ENCODE measurements around the gene UMAD1. TPM values are rescaled to one million over a fixed set of nuclear protein-coding genes. Genes with fewer than 3 reads are reported as not detected.

Gene UMAD1
- total RNA-seq, 1 donor from 2014 or later, result 13.9 TPM

GRCh38 chr7:7918736-7919448, 278.3 kb downstream of the UMAD1 start:
- ATAC-seq (ENCODE audit: low read depth) (no peak), DNase-seq (no peak)
- ChIA-PET POLR2A (interaction anchor here (0.6 to 2.3 kb wide), 7 partner anchors 24 to 737 kb away, joined by 3 to 19 read pairs (median 6); partner anchors contain the start of genes C1GALT1 and GLCCI1), CTCF (interaction anchor here (0.6 to 1.8 kb wide), 4 partner anchors 10 to 237 kb away, joined by 3 to 6 read pairs (median 4); no protein-coding TSS in a partner anchor)
- no peaks in the 10 kb centered on the region for H3K27me3 Mint-ChIP-seq
- no peak for TF ChIP-seq CTCF (IDR thresholded peaks at IDR 0.05)
- no peak overlapping the region for H3K4me3 Mint-ChIP-seq
- H3K9me3 Mint-ChIP-seq, result no peaks in the 10 kb centered on the region
- peak overlapping the region; percentile 91 for H3K27ac Mint-ChIP-seq
- H3K36me3 Mint-ChIP-seq (ENCODE audit: low read depth), result no peaks in the 10 kb centered on the region
- intact Hi-C loops (cut with micrococcal nuclease), result loop anchor here (2.0 kb wide), 1 partner anchor 212 kb away; no protein-coding TSS in a partner anchor
- peaks cover 53% of the 10 kb centered on the region for H3K4me1 Mint-ChIP-seq

GRCh38 chr7:7919449-7919945, 278.9 kb downstream of the UMAD1 start:
- no peaks in the 10 kb centered on the region for H3K36me3 Mint-ChIP-seq (ENCODE audit: low read depth)
- H3K27ac Mint-ChIP-seq, result peak overlapping the region; percentile 91
- DNase-seq (no peak), ATAC-seq (ENCODE audit: low read depth) (no peak)
- H3K9me3 Mint-ChIP-seq, result no peaks in the 10 kb centered on the region
- intact Hi-C loops (cut with micrococcal nuclease), result loop anchor here (2.0 kb wide), 1 partner anchor 213 kb away; no protein-coding TSS in a partner anchor
- ChIA-PET CTCF (interaction anchor here (1.3 to 1.8 kb wide), 3 partner anchors 25 to 238 kb away, joined by 4 to 6 read pairs (median 5); no protein-coding TSS in a partner anchor), POLR2A (interaction anchor here (1.0 to 2.3 kb wide), 4 partner anchors 25 to 737 kb away, joined by 3 to 19 read pairs (median 8); partner anchors contain the start of genes C1GALT1 and GLCCI1)
- H3K4me3 Mint-ChIP-seq, result peak overlapping the region; percentile 48
- H3K27me3 Mint-ChIP-seq, result no peaks in the 10 kb centered on the region
- H3K4me1 Mint-ChIP-seq, result peaks cover 59% of the 10 kb centered on the region
- no peak for TF ChIP-seq CTCF (IDR thresholded peaks at IDR 0.05)

- TF ChIP-seq CTCF (IDR thresholded peaks at IDR 0.05), result no peak
- ChIA-PET CTCF (interaction anchor here (0.6 to 1.8 kb wide), 4 partner anchors 24 to 159 kb away, joined by 3 to 6 read pairs (median 4); no protein-coding TSS in a partner anchor), POLR2A (interaction anchor here (0.5 to 2.3 kb wide), 10 partner anchors 25 to 352 kb away, joined by 3 to 19 read pairs (median 5); partner anchors contain the start of genes GLCCI1 and UMAD1)
- Mint-ChIP-seq H3K9me3 (no peaks in the 10 kb centered on the region), H3K4me3 (peak overlapping the region; percentile 69), H3K27ac (peak overlapping the region; percentile 91), H3K27me3 (no peaks in the 10 kb centered on the region), H3K4me1 (peaks cover 62% of the 10 kb centered on the region), H3K36me3 (ENCODE audit: low read depth) (no peaks in the 10 kb centered on the region)
- DNase-seq (no peak), ATAC-seq (ENCODE audit: low read depth) (peak; percentile 5)
- intact Hi-C loops (cut with micrococcal nuclease), result loop anchor here (1.0 to 2.0 kb wide), 4 partner anchors 25 to 157 kb away; partner anchors contain the start of gene GLCCI1
Measured at GRCh38 chr7:7920056-7920455, 279.5 kb downstream of the UMAD1 start.

- intact Hi-C loops (cut with micrococcal nuclease), result loop anchor here (1.0 to 2.0 kb wide), 4 partner anchors 25 to 158 kb away; partner anchors contain the start of gene GLCCI1
- no peaks in the 10 kb centered on the region for H3K27me3 Mint-ChIP-seq
- peak overlapping the region; percentile 91 for H3K27ac Mint-ChIP-seq
- ChIA-PET CTCF (interaction anchor here (0.6 to 1.8 kb wide), 5 partner anchors 24 to 218 kb away, joined by 3 to 6 read pairs (median 3); no protein-coding TSS in a partner anchor), POLR2A (interaction anchor here (0.5 to 2.3 kb wide), 11 partner anchors 24 to 352 kb away, joined by 3 to 19 read pairs (median 5); partner anchors contain the start of genes GLCCI1 and UMAD1)
- H3K4me3 Mint-ChIP-seq, result peak overlapping the region; percentile 69
- DNase-seq (no peak), ATAC-seq (ENCODE audit: low read depth) (peak; percentile 92)
- no peaks in the 10 kb centered on the region for H3K9me3 Mint-ChIP-seq
- no peaks in the 10 kb centered on the region for H3K36me3 Mint-ChIP-seq (ENCODE audit: low read depth)
- TF ChIP-seq CTCF (IDR thresholded peaks at IDR 0.05), result no peak
- peaks cover 62% of the 10 kb centered on the region for H3K4me1 Mint-ChIP-seq
Measured at GRCh38 chr7:7920481-7920880, 279.9 kb downstream of the UMAD1 start.

Measured in activated B cell treated with CpG ODN at 0.5 μM for 24 hours (primary cell).